Adrenal gland (tissue), 5 donors: ENCODE data around the gene ASAP2.

ENCODE experiments used
- CTCF ChIP-seq, 6 experiments: fragments of 450-650 bp in 4 of 6; fragments of 200-600 bp in 2 of 6; sonication (generic) in 1 of 6; IDR thresholded peaks; 1 replicate in 5 of 6; 2 replicates in 1 of 6; pipeline versions ENCODE4 v1.5.1 to v1.8.0; 2016 to 2021; ENCODE audit warnings: antibody characterized with exemption in 6 of 6, mild to moderate bottlenecking in 2 of 6, moderate library complexity in 1 of 6
- POLR2A ChIP-seq, 2 donors: fragments of 450-650 bp; IDR thresholded peaks; one replicate each; pipeline ENCODE4 v1.6.1; 2017; ENCODE audit warnings: antibody characterized with exemption in 2 of 2, mild to moderate bottlenecking in 2 of 2, moderate library complexity in 1 of 2
- donor health status: DM: no; HTN: no; CAD: no.

GRCh38 chr2:9215680-9216079 lies 9.1 kb downstream of the ASAP2 start:
- TF ChIP-seq POLR2A (IDR thresholded peaks at IDR 0.05) (no peak), CTCF (IDR thresholded peaks at IDR 0.05) (no peak)
